Measurements from ENCODE around the gene DNASE1.

DNASE1 gene

DNA sequence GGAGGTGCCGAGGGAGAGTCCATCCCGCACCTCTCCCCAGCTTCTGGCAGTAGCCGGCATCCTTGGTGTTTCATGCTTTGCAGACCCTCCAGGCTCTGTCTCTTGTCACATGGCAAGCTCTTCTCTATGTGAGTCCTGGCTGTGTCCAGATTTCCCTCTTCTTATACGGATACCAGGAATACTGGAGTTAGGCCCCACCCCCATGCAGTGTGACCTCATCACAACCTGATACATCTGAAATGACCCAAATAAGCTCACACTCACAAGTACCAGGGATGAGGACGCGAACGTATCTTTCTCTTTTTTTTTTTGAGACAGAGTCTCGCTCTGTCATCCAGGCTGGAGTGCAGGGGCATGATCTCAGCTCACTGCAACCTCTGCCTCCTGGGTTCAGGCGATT is 39.6 kb downstream of the DNASE1 start:
- in situ Hi-C loops (cut with MboI; ENCODE audit: low sequenced_read_pairs) = no loop called here

DNA sequence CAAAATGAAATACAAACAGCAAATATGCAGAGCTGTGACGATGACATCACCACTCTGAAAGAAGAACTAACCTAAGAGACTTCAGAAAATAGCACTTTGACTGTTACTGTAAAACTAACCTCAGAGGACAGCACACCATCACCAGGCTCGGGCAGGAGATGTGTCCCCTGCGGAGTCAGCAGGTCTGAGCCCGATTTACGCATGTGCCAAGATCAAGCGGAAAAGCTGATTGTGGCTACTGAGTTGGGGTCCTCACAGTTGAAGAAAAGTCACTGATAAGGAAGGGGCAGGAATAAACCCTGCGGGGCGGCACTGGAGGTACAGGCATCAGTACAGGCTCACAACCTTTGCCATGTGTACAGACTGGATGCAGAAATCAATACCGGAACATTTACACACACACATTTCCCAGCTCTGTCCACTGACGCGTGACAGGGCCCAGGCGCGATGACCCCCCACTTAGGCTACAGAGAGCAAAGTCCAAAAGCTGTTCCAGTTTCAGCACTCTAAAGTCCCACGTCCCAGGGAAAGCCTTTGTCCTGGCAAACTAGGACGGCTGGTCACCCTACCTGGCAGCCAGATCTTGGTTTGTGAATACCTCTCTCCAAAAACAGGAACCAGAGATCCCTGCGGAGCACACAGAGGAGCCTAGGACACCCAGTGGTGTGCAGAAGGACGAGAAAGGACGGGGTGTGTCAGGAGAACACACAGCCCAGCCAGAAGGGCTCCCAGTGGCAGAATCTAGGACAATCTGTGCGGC is 41.3 kb downstream of the DNASE1 start:
- in situ Hi-C loops (cut with MboI; ENCODE audit: low sequenced_read_pairs) = no loop called here

DNA sequence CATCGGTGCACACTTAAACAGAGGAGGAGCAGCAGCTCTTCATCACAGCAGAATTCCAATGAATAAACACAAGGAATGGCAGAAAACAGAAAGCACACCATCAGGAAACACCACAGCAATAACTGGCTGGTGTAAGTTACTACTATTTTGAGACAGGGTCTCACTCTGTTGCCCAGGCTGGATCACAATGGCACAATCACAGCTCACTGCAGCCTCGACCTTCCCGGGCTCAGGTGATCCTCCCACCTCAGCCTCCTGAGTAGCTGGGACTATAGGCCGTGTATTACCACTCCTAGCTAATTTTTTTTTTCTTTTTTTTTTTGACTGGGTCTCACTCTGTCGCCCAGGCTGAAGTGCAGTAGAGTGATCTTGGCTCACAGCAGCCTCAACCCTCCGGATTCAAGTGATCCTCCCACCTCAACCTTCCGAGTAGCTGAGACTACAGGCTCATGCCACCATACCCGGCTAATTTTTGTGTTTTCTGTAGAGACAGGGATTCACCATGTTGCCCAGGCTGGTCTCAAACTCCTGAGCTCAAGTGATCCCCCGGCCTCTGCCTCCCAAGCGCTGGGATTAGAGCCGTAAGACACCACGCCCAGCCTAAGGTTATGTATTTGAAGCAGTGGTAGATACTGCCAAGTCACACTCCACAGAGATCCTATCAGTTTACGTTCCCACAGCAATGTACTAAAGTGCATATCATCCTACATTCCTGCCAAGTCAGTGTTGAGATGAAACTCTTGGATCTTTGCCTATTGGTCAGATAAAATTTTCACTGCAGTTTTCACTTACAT is 42.1 kb downstream of the DNASE1 start:
- in situ Hi-C loops (cut with MboI; ENCODE audit: low sequenced_read_pairs) = no loop called here

DNA sequence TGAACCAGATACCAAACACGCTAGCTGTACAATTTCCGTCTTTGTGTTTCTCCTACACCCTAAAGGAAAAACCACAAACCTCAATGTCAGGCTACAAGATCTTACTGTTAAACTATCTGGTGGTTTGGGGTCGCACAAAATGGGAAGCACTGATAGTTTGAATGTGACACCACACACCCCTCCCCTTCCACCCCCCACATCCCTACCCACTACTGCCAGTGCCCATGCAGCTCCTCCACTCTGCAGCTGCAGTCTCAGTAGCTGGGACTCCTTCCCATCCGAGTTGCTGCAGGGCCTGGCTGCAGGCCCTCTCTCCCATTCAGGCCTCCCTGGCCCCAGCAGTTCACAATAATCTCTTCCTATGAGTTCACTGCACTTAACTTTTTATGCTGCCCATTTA is 44.5 kb downstream of the DNASE1 start:
- in situ Hi-C loops (cut with MboI; ENCODE audit: low sequenced_read_pairs) = no loop called here

DNA sequence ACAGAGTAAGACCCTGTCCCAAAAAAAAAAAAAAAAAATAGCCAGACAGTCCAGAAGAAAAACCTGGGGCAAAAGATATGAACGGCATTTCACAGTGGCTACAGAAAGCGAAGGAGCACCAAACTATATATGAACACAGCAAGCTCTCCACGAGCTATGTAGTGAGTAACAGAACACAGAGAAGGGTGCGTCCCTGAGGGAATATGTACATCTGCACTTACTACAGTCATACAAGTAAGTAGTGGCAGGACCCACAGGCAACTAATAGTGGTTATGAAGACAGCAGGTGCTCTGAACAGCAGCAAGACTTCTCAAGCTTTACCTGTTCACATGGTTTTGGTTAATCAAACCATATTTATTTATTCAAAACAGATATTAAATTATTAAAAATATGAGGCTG is 47.0 kb downstream of the DNASE1 start:
- in situ Hi-C loops (cut with MboI; ENCODE audit: low sequenced_read_pairs) = no loop called here

DNA sequence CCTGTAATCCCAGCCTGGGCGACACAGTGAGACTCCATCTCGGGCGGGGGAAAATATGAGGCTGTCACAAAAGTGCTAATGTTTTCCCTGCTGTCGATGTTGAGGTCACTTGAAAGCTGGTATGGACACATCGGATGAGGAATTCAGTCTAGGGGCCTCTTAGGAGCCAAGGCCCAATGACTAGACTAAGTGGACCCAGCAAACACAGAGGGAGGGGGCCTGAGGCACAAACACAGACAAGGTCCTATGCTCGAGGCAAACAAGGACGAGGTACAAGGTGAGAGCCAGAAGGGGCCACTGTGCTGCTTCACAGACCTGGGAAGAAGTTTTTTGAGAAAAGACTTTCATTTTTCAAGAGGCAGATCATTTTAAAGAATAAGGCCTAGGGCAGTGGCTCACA is 47.6 kb downstream of the DNASE1 start:
- in situ Hi-C loops (cut with MboI; ENCODE audit: low sequenced_read_pairs) = no loop called here

DNA sequence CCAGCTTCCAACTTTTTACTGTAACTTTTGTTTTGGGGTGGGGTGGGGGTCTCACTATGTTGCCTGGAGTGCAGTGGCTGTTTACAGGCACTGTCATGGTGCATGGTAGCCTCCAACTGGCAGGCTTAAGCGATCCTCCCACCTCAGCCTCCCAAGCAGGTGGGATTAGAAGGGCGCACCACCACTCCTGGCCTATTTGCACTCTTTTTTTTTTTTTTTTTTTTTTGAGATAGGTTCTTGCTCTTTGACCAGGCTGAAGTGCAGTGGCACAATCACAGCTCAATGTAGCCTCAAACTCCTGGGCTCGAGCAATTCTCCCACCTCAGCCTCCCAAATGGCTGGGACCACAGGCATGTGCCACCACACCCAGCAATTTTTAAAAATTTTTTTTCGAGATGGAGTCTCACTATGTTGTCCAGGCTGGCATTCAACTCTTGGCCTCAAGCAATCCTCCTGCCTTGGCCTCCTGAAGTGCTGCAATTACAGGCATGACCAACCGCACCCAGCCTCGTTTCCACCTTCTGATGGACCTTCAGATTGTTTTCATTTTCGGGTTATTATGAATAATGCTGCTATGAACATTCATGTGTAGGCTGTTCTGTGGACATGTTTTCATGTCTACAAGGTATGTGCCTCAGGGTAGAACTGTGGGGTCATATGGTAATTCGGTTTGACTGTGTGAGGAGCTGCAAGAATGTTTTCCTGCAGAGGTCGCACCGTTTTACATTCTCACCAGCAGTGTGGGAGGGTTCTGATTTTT is 51.9 kb downstream of the DNASE1 start:
- in situ Hi-C loops (cut with MboI; ENCODE audit: low sequenced_read_pairs) = no loop called here
